ENCODE results near the gene MCRIP1. TPM values are rescaled to one million over a fixed set of nuclear protein-coding genes. Genes with fewer than 3 reads are reported as not detected.

Gene MCRIP1
- polyA plus RNA-seq, 1 donor, result 60.9 TPM

DNA sequence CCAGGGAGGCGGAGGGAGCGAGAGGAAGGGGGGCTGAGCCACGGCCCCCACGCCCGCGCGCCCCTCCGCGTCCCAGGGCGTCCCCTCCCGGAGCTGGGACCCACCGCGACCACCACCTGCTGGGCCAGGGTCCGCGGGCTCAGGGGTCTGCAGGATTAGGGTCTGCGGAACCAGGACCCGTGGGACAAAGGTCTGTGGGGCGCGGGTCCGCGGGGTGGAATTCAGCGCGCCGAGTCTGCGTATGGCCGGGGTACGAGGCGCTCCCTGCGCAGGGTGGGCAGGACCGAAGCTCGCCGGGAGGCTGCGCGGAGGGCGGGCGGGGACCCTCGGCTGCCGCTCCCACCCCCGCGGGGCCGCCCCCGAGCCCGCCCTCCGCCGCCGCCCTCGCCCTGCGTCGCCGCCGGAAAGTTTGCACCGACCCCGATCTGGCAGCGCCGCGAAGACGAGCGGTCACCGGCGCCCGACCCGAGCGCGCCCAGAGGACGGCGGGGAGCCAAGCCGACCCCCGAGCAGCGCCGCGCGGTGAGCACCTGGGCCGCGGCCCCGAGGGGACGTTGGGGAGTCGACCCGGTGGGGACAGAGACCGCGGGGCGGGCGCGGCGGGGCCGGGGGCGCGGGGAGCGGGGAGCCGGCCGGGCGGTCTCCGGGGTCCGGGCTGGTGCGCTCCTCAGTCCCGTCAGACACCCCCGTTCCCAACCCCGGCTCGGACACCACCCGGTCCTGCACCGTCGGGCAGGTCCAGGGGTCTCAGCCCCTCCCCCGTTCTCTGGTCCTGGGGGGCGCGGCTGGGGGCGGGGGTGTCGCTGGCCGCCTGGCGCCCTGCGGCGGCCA, 29.1 kb downstream of the MCRIP1 start, which contains the start of gene GCGR:
GCGR (plus strand) TSS at position 423 of the 831 bp plus-strand sequence. CDS start 4,869 bp downstream, outside the sequence.
- peaks cover 5% of the 10 kb centered on the region for H3K4me1 ChIP-seq (ENCODE audit: control insufficient read depth, insufficient read depth, low read length)
- no CpG with 5 or more reads among the region's 110 CpGs for WGBS (ENCODE audit: insufficient coverage, low lambda C conversion rate)
- no peak within 1 kb of the TSS for H3K27ac ChIP-seq (ENCODE audit: low read length)
- peaks cover 85% of the 10 kb centered on the region for H3K27me3 ChIP-seq (ENCODE audit: control insufficient read depth, insufficient read depth, low read length)
- H3K36me3 ChIP-seq (ENCODE audit: control insufficient read depth, insufficient read depth, low read length), result no peaks in the 10 kb centered on the region
- peaks cover 17% of the 10 kb centered on the region for H3K9me3 ChIP-seq (ENCODE audit: control insufficient read depth, low read depth, low read length)
- DNase-seq, result no peak
- H3K4me3 ChIP-seq (ENCODE audit: low read length), result no peak within 1 kb of the TSS

DNA sequence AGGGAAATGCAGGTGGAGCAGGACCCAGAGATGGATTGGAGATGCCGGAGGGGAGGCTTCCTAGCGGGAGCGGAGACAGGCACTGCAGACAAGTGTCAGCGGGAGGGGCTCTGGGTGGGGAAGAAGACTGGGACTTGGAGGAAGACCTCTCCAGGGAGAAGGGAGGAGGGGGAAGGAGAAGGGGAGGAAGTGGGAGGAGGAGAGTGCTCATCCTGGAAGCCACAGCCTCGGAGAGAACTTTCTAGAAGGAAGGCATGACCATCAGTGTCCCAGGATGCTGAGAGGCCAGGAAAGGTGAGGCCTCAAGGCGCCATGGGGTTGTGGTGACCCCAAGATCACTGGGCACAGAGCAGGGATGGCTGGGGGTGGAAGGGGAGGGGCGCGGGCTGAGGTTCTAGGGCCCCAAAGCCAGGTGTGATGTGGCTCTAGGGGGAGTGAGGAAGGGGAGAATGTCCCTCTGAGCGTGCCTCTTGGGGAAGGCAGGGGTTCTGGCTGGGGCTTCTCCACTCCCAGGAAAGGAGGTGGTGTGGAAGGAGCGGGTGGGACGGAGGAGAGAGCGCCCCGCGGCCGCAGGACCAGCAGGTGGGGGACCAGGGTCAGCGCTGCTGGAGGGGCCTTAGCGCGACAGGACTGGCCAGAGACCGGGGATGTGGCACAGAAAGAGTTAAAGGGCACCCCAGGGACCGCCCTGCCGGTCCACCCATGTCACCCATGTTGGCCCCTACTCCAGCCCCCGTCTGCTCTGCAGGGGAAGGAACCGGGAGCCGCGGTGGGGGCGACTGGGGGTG, 30.0 kb downstream of the MCRIP1 start:
- Histone ChIP-seq H3K4me3 (ENCODE audit: low read length) (no peak overlapping the region), H3K27me3 (ENCODE audit: control insufficient read depth, insufficient read depth, low read length) (peaks cover 78% of the 10 kb centered on the region), H3K36me3 (ENCODE audit: control insufficient read depth, insufficient read depth, low read length) (no peaks in the 10 kb centered on the region), H3K27ac (ENCODE audit: low read length) (no peak overlapping the region), H3K4me1 (ENCODE audit: control insufficient read depth, insufficient read depth, low read length) (peaks cover 5% of the 10 kb centered on the region), H3K9me3 (ENCODE audit: control insufficient read depth, low read depth, low read length) (peaks cover 17% of the 10 kb centered on the region)
- WGBS (ENCODE audit: insufficient coverage, low lambda C conversion rate), result no CpG with 5 or more reads among the region's 26 CpGs
- no peak for DNase-seq

DNA sequence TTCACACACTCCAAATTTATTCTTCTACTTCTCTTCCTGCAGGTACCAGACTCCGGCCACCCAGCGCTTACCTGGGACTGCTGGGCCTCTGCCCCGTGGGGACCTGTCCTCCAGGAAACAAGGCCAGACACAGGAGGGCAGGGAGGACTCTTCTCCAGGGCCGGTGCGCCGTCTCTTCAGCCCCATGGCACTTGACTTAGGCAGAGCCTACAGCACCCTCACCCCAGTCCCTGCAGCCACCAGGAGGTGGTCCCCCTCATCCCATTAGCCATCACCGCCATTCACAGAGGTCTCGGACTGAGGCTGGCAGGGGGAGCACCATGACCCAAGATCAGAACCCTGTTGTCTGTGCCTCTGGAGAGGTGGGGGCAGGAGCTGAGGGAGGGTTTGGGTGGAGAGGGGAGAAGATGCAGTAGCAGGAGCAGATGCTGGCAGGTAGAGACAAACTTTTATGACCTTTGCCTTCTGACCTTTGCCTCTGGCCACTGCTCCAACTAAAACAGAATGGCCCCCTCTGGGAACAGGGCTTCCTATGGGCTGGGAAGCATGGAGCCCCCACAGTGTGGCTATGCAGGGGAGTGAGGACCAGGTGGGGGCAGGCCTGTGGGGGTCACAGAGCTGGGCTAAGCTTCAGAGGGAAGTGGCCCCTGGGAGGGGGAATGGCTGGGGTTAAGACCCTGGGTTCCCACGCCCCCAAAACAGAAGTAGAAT, 30.9 kb downstream of the MCRIP1 start:
- Histone ChIP-seq H3K27ac (ENCODE audit: low read length) (no peak overlapping the region), H3K36me3 (ENCODE audit: control insufficient read depth, insufficient read depth, low read length) (no peaks in the 10 kb centered on the region), H3K4me1 (ENCODE audit: control insufficient read depth, insufficient read depth, low read length) (peaks cover 5% of the 10 kb centered on the region), H3K27me3 (ENCODE audit: control insufficient read depth, insufficient read depth, low read length) (peaks cover 69% of the 10 kb centered on the region), H3K4me3 (ENCODE audit: low read length) (no peak overlapping the region), H3K9me3 (ENCODE audit: control insufficient read depth, low read depth, low read length) (peaks cover 17% of the 10 kb centered on the region)
- no peak for DNase-seq
- WGBS (ENCODE audit: insufficient coverage, low lambda C conversion rate), result no CpG with 5 or more reads among the region's 9 CpGs

DNA sequence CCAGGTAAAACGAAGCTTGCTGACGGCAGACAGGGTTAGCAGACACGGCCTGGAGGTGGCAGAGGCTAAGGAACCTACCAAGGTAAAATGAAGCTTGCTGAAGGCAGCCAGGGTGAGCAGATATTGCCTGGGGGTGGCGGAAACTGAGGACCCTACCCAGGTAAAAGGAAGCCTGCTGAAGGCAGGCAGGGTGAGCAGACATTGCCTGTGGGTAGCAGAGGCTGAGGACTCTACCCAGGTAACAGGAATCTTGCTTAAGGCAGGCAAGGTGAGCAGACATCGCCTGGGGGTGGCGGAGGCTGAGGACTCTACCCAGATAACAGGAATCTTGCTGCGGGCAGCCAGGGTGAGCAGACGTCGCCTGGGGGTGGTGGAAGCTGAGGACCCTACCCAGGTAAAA, 31.8 kb downstream of the MCRIP1 start:
- 100% methylated on average over 1 of the region's 9 CpGs for WGBS (ENCODE audit: insufficient coverage, low lambda C conversion rate)

DNA sequence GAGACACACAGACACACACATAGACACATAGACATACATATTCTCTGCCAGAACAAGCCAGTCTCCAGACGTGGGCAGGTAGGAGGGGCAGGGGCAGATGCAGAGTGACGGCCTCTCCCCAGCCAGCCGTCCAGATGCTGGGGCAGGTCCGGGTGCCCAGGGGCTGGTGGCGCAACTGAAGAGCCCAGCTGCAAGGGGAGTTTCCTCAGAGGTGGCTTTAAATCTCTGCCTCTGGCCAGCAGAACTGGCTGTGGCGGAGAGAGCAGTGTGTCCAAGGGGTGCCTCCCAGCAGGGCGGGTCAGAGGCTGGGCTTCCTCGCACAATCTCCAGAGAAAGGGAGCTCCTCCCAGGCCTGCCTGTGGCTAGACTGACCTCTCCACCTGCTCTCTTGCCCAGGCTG, 38.6 kb downstream of the MCRIP1 start:
- Histone ChIP-seq H3K27me3 (ENCODE audit: control insufficient read depth, insufficient read depth, low read length) (no peaks in the 10 kb centered on the region), H3K4me1 (ENCODE audit: control insufficient read depth, insufficient read depth, low read length) (peaks cover 7% of the 10 kb centered on the region), H3K9me3 (ENCODE audit: control insufficient read depth, low read depth, low read length) (peaks cover 19% of the 10 kb centered on the region), H3K36me3 (ENCODE audit: control insufficient read depth, insufficient read depth, low read length) (no peaks in the 10 kb centered on the region), H3K27ac (ENCODE audit: low read length) (no peak overlapping the region), H3K4me3 (ENCODE audit: low read length) (no peak overlapping the region)
- no peak for DNase-seq
- WGBS (ENCODE audit: insufficient coverage, low lambda C conversion rate), result no CpG with 5 or more reads among the region's 8 CpGs

More for the DNA sequence above, 31.8 kb downstream of the MCRIP1 start:
- no peak overlapping the region for H3K4me3 ChIP-seq (ENCODE audit: low read length)
- H3K27ac ChIP-seq (ENCODE audit: low read length), result no peak overlapping the region
- peaks cover 17% of the 10 kb centered on the region for H3K9me3 ChIP-seq (ENCODE audit: control insufficient read depth, low read depth, low read length)
- no peak for DNase-seq
- H3K27me3 ChIP-seq (ENCODE audit: control insufficient read depth, insufficient read depth, low read length), result peaks cover 60% of the 10 kb centered on the region
- peaks cover 5% of the 10 kb centered on the region for H3K4me1 ChIP-seq (ENCODE audit: control insufficient read depth, insufficient read depth, low read length)
- no peaks in the 10 kb centered on the region for H3K36me3 ChIP-seq (ENCODE audit: control insufficient read depth, insufficient read depth, low read length)

DNA sequence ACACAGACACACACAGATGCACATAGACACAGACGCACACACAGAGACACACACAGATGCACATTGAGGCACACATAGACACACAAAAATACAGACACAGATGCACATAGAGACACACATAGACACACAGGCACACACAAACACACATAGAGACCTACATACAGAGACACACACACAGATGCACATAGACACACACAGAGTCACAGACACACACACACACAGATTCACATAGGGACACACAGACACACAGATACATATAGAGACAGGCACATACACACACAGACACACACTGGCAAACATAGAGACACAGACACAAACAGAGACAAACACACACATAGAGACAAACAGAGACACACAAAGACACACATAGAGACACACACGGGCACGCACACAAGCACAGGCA, 39.0 kb downstream of the MCRIP1 start:
- no CpG with 5 or more reads among the region's 3 CpGs for WGBS (ENCODE audit: insufficient coverage, low lambda C conversion rate)
- Histone ChIP-seq H3K9me3 (ENCODE audit: control insufficient read depth, low read depth, low read length) (peaks cover 19% of the 10 kb centered on the region), H3K36me3 (ENCODE audit: control insufficient read depth, insufficient read depth, low read length) (no peaks in the 10 kb centered on the region), H3K4me3 (ENCODE audit: low read length) (no peak overlapping the region), H3K27ac (ENCODE audit: low read length) (no peak overlapping the region), H3K27me3 (ENCODE audit: control insufficient read depth, insufficient read depth, low read length) (no peaks in the 10 kb centered on the region), H3K4me1 (ENCODE audit: control insufficient read depth, insufficient read depth, low read length) (peaks cover 7% of the 10 kb centered on the region)
- no peak for DNase-seq

DNA sequence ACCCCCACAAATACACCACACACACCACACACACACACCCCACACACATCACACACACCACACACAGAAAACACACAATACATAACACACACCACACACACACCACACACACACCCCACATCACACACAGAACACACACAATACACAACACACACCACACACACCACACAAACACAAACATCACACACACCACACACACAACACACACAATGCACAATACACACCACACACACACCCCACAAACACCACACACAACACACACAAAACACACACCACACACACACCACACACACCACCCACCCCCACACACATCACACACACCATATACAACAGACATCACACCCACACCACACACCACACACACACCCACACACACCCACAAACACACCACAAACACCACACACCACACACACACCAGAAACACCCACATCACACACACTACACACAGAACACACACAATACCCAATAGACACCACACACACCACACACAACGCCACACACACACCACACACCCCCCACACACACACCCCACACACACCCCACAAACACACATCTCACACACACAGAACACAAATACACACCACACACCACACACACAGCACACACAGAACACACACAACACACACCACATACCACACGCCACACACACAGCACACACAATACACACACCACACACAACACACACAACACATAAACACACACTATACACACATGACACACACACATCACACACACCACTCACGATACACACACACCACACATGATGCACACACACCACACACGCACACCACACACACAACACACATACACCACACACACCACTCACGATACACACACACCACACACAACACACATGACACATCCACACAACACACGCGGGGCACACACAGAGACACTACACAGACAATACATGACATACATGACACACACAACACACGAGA, 40.1 kb downstream of the MCRIP1 start:
- no CpG with 5 or more reads among the region's 8 CpGs for WGBS (ENCODE audit: insufficient coverage, low lambda C conversion rate)
- Histone ChIP-seq H3K27me3 (ENCODE audit: control insufficient read depth, insufficient read depth, low read length) (no peaks in the 10 kb centered on the region), H3K36me3 (ENCODE audit: control insufficient read depth, insufficient read depth, low read length) (no peaks in the 10 kb centered on the region), H3K4me1 (ENCODE audit: control insufficient read depth, insufficient read depth, low read length) (peaks cover 7% of the 10 kb centered on the region), H3K27ac (ENCODE audit: low read length) (no peak overlapping the region), H3K4me3 (ENCODE audit: low read length) (no peak overlapping the region), H3K9me3 (ENCODE audit: control insufficient read depth, low read depth, low read length) (peaks cover 19% of the 10 kb centered on the region)
- DNase-seq, result no peak

Other genes starting within 250 kb of the MCRIP1 start
- gene NPLOC4, start 196.2 kb downstream of the MCRIP1 start, polyA plus RNA-seq, result 47.8 TPM
- gene TSPAN10, start 196.1 kb downstream of the MCRIP1 start, polyA plus RNA-seq, result 1.2 TPM
- 2.6 TPM for gene PDE6G, start 176.7 kb downstream of the MCRIP1 start, polyA plus RNA-seq
- 20.9 TPM for gene OXLD1, start 166.7 kb downstream of the MCRIP1 start, polyA plus RNA-seq
- gene CCDC137, start 166.6 kb downstream of the MCRIP1 start, polyA plus RNA-seq, result 19.5 TPM
- 44.8 TPM for gene ARL16, start 149.5 kb downstream of the MCRIP1 start, polyA plus RNA-seq
- gene HGS, start 149.3 kb downstream of the MCRIP1 start, polyA plus RNA-seq, result 84.8 TPM
- 52.4 TPM for gene MRPL12, start 129.9 kb downstream of the MCRIP1 start, polyA plus RNA-seq
- 42.2 TPM for gene SLC25A10, start 121.0 kb downstream of the MCRIP1 start, polyA plus RNA-seq
- 2.5 TPM for gene GCGR, start 29.1 kb downstream of the MCRIP1 start, polyA plus RNA-seq
- 0.21 TPM for gene PPP1R27, start 1.8 kb upstream of the MCRIP1 start, polyA plus RNA-seq
- gene P4HB, start 27.2 kb upstream of the MCRIP1 start, polyA plus RNA-seq, result 737 TPM
- gene ARHGDIA, start 38.0 kb upstream of the MCRIP1 start, polyA plus RNA-seq, result 203 TPM
- gene ALYREF, start 58.3 kb upstream of the MCRIP1 start, polyA plus RNA-seq, result 59.0 TPM
- gene ANAPC11, start 58.4 kb upstream of the MCRIP1 start, polyA plus RNA-seq, result 79.6 TPM
- gene NPB, start 68.9 kb upstream of the MCRIP1 start, polyA plus RNA-seq, result 0.39 TPM
- 33.8 TPM for gene PCYT2, start 78.1 kb upstream of the MCRIP1 start, polyA plus RNA-seq
- gene SIRT7, start 84.9 kb upstream of the MCRIP1 start, polyA plus RNA-seq, result 25.2 TPM
- gene MAFG, start 94.4 kb upstream of the MCRIP1 start, polyA plus RNA-seq, result 21.1 TPM
- 24.5 TPM for gene PYCR1, start 104.0 kb upstream of the MCRIP1 start, polyA plus RNA-seq
- 0.07 TPM for gene MYADML2, start 113.9 kb upstream of the MCRIP1 start, polyA plus RNA-seq
- gene NOTUM, start 127.9 kb upstream of the MCRIP1 start, polyA plus RNA-seq, result 4.1 TPM
- 24.9 TPM for gene ASPSCR1, start 144.3 kb upstream of the MCRIP1 start, polyA plus RNA-seq
- 48.0 TPM for gene CENPX, start 189.6 kb upstream of the MCRIP1 start, polyA plus RNA-seq
- 14.4 TPM for gene LRRC45, start 190.0 kb upstream of the MCRIP1 start, polyA plus RNA-seq
- 10.1 TPM for gene RAC3, start 198.4 kb upstream of the MCRIP1 start, polyA plus RNA-seq
- gene DCXR, start 204.4 kb upstream of the MCRIP1 start, polyA plus RNA-seq, result 44.1 TPM
- gene RFNG, start 218.5 kb upstream of the MCRIP1 start, polyA plus RNA-seq, result 42.1 TPM
- 97.1 TPM for gene GPS1, start 218.6 kb upstream of the MCRIP1 start, polyA plus RNA-seq
- gene DUS1L, start 232.5 kb upstream of the MCRIP1 start, polyA plus RNA-seq, result 90.4 TPM

Data from large intestine (tissue), 3 donors.